GM15510 (cell line): ENCODE measurements around the gene PKP3.

Experiments used
- POLR2A ChIP-seq: IDR thresholded peaks from 3 replicates; pipeline ENCODE4 v1.6.1; 2011; ENCODE audit warnings: borderline replicate concordance; ENCODE audit not compliant: insufficient read length; ENCODE audit errors: extremely low read depth

PKP3 gene

DNA sequence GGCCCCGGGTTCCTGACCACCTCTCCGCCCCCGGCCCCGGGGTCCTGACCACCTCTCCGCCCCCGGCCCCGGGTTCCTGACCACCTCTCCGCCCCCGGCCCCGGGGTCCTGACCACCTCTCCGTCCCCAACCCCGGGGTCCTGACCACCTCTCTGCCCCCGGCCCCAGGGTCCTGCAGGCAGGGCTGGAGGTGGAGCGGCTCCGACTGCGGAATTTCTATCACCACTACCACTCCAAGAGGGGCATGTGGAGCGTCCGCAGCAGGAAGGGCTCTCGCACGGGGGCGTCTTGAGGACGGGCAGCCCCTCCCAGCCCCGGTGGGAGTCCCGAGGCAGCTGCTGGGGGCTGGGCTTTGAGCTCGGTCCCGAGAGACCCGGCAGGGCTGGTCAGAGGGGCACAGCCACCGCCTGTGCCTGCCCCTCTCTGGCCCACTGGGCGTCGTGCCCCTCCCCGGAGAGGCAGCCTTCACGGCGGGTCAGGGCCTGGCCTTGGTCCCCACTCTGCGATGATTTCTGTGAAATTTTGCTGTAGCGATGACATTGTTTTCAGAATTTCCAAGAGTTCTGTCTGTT is 12.4 kb upstream of the PKP3 start:
- TF ChIP-seq POLR2A, result no peak

DNA sequence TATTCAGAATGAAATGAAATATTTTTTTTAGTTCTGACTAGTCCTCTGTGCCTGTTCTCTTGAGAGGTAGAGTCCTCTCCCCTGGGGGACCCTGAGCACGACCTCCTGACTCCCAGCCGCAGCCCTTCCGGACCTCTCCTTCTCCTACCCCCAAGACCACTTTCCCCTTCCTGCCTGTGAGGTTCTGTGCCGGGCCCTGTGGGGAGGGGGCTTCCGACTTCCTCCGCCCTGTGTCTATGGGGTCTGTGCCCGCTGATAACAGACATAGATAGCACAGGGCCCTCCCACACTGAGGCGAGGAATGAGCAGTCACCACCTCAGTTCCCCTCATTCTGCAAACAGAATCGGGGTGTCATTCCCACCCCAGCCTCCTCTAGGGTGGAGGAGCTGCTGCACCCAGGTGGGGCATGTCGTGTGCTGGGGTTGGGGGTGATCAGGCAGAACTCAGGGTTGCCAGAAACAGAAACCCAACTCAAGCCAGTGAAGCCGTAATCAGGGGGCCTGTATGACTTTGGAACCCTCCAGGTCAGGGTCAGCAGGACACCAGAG is 11.9 kb upstream of the PKP3 start:
- TF ChIP-seq POLR2A, result no peak

DNA sequence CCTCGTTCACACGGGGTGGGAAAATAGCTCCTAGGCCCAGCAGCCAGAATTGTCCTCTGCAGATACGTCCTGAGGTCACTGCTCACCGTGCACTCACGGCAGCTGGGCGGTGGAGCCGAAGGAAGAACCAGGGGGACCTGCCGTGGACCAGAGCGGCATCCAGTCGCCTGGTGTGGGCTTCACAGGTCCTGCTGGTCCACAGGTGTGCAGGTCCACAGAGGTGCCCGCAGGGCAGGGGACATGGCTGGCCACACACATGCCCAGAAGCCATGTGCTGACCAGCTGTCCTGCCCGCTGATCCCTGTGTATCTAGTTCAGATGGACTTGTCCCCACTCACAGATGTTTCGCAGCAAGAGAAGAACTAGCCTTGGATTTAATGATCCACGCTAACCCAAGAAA is 10.6 kb upstream of the PKP3 start:
- no peak for TF ChIP-seq POLR2A

DNA sequence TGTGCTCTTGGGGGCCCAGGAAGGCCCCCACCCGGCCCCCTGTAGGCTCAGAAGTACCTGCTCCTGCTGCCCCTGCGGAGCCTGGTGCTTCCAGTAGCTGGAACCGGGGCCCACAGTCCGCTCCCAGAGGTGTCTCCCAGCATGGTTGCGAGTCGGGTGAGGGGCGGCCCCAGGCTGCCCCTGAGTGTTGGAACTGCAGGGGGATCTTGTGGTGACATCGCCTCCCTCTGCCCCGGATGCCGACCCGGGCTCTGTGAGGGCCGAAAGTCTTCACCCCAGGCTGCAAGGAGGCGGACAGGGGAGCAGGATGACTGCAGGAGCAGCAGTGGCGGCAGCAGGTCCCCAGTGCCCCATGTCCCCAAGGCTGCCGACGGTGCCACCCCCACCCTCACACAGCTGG is 9.5 kb upstream of the PKP3 start:
- no peak for TF ChIP-seq POLR2A

DNA sequence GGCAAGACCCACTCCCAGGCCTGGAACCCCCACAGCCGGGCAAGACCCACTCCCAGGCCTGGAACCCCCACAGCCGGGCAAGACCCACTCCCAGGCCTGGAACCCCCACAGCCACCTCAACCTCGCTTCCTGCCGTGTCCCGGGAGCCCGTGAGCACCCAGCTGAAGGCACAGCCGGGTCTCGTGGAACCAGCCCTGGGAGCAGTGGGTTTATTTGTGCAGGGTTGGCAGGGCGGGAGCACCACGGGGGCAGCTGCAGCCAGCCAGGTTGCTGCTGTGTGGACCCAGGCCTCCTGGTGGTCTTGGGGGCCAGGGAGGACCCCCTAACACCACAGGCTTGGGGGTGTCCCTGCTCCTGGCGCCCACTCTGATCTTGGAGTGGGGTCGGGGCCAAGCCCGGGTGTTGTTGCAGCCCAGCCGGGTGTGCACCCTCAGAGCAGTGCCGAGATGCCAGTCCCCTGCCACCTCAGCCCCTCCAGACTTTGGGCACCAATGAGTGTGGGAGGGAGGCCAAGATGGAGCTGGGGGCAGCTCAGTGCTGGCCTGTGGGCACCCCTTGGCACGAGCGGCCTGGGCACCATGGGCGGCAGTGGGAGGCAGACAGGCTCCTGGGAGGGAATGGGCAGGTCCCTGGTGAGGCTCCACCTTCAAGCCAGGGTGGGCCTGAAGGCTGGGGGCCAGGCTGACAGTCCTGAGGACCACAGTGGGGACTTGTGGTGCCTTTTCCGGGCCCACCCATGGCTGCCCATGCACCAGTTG is 8.2 kb upstream of the PKP3 start:
- TF ChIP-seq POLR2A, result no peak

DNA sequence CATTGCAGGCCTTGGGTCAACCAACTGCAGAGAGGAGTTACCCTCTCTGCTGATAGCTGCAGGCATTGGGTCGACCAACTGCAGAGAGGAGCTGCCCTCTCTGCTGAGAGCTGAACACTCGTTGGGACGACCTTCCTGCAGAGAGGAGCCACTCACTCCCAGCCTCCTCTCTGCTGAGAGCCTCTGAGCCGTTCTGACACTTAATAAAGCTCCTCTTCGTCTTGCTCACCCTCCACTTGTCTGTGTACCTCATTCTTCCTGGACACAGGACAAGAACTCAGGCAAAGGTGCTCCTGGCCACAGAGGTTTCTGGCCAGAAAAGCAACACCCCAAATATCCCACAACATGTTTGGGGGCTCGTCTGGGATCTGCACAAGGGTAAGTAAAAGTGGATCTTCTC is 7.5 kb upstream of the PKP3 start:
- no peak for TF ChIP-seq POLR2A

DNA sequence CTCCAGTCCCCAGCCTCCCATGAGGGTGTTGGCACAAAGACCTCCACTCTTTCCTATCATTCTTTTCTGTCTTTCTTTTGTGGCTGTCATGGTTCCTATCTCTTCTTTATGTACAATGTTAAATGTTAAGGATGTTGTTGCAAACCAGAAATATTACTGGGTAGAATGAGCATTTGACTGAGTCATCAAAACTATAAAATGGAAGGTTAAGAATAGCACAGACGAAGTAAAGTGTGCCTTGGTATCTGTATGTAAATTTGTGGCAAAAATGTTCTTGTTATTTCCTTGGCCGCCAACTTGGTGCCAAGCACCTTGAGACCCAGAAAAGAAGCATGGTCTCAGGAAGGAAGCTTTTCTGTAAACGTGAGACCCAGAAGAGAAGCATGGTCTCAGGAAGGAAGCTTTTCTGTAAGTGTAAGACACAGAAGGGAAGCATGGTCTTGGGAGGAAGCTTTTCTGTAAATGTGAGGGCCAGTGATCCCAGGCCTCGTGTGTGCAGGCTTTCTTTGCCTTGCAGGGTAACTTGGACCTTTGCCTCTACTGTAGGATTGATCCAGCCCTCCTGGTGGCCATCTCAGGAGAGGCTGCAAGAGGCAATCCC is 6.7 kb upstream of the PKP3 start:
- TF ChIP-seq POLR2A, result no peak

DNA sequence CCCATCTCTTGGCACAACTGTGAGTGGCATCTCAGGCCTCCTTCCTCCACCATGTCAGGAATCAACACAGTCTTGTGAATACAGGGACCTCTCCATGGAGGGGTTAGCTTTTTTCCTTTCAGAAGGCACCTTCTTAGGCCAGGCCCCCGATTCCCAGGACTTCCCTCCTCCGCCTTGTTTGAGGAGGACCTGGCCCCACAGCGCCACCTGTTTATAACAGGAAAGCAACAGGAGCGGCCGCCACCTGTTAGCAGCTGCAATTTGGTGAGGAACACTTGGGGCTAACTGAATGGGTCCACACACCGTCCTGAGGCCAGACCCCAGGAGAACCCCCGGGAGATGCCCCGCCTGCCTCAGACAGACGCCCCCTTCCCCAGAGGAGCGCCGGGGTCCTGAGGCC is 3.8 kb upstream of the PKP3 start:
- no peak for TF ChIP-seq POLR2A

DNA sequence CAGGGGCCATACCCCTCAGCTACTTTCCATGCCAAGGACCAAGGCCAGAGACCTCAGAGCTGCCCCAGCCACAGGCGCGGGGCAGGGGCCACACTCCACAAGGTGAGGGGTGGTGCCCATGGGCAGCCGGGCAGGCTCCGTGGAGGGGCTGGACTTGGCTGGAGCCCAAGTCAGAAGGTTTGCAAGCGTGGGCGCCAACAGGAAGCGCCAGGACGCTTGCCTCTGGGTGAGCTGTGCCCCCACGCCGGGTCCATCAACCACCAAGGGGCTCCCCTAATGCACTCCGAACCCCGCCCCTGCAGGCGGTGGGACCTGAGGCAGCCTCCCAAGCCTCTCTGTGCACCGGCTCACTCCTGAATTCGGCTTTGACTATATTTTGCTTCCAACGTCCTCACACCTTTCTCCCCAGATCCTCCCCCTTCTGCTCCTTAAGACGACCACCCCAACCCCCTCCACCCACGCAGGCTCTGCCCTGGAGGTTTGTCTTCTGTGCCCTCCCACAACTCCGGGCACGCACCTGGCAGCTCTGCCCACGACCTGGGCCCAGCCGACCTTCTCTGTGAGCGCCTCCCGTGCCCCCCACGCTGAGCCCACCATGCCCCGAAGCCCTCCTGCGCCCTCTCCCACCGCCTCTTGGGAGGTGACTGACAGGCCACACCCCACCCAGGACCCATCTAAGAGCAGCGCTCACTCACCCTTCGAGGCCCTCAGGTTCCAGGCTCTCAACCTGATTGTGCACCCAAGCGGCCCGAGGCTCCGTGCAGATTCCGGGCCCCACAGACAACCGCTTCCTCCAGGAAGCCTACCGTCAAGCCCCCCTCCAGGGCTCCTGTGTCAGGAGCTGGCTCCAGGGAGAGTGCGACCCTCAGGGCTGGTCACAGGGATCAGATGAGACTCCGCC is 2.6 kb upstream of the PKP3 start:
- TF ChIP-seq POLR2A, result no peak

DNA sequence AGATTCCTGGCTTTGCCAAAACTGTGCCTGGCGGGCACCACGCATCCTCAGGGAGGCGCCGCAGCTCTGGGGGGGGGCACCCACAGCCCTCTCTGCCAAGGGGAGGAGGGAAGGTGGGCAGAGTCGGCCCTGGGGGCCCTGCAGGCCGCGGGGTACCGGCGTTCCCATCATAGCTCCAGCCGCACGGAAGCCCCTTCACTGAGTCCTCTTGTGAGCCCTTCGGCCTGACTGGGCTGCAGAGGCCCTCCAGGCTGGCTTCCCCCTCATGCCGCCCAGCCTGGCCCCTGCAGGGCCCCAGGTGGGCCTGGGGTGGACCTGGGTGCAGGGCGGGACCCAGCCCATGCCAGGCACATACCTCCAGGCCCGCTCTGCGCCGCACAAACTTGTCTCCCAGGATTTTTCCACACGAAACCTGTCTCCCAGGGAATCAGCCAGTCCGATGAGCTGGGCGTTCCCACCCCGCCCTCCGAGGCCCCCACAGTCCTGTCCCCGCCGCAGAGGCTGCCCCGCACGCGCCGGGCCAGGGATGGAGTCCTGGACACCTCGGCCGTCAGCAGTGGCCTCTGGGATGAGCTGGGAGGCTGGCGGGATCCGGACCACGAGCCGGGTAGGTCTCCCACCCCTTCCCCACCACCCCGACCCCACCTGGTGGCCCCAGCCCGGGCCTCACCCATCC is 1.8 kb upstream of the PKP3 start:
- no peak for TF ChIP-seq POLR2A

DNA sequence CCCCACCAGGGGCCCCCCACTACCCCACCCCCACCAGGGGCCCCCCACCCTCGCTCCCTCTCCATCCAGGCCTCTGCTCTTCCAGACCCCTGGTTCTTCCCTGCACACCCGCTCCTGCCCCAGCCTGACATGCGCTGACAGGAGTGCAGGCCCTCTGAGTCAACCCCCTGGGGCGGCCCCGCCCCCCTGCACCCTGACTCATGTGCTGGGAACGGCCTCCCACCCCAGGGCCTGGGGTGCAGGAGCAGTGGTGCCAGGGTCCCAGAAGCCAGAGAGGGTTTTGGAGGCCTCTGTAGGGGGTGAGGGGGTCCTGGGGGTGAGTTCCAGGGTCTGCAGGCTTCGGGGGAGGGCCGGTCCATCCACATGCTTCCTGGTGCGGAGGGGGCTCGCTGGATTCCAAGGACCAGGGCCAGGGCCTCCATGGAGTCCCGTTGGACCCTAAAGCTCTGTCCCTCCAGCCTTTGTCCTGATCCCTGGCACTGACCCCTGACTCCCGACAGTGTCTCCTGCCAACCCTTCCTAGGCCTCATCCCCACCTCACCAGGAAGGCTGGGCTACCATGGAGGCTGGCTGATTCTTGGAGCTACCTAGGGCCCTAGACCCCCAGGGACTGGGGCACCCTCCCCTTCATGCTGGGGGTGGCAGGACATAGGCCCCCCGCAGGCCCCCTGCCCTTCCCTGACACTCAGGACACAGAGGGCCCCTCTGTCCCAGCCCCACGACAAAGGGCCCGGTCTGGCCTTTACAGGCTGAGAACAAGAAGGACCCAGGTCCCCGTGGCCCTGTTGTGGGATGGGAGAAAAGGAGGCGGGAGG is 583 bp upstream of the PKP3 start:
- TF ChIP-seq POLR2A, result no peak

DNA sequence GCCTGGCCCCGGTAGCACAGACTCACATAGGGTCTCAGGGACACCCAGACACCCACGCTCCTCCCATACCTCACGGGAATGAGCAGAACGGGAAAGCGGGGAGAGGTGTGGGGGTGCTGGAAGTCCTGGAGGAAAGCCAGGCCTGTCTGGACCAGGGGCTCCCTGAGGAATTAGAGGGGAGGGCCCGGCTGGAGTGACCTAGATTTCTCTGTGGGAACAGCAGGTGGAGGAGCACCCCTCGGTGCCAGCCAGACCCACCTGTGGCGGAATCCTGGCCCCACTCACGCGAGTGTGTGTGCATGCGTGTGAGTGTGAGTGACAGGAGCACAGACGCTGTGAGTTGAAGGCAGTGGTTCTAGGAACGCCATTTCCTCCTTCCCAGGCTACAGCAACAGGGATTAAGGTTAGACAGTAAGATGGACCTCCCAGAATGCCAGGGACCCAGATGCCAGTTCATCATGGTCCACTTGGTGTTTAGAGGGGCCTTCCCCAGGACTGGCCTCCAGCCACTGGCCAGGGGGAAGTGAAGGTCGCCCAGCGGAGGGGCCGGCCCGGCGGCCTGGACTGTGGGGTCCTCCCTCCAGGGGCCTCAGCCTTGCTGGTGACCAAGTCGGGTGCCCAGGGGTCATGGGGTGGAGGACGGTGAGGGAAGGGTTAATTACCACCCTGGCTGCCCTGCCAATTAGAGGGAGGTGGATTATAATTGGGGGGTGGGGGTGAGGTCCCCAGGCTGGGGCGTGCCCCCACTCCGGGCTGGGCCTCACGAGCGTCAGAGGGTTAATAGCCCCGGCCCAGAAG is 1.0 kb downstream of the PKP3 start:
- no peak for TF ChIP-seq POLR2A

DNA sequence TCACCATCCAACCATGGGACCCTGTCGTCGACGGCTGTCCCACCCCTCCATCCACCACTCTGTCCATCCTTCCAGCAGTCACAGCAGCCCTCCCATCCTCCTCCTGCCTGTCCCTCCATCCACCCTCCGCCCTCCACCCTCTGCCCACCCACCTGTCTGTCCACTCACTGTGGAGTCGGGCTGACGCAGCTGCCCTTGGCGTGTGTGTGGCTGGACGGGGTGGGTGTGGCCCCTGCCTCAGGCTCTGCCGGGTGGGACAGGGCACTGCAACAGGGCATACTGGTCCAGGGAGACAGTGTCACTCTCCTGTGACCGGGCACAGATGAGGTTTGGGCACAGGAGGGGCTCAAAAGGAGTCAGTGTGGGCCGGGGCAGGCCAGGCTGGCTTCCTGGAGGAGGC is 1.9 kb downstream of the PKP3 start:
- TF ChIP-seq POLR2A, result no peak
